Activated CD8-positive, alpha-beta T cell treated with anti-CD3 and anti-CD28 coated beads for 36 hours (primary cell): ENCODE results near the gene TOMM6. TPM values are rescaled to one million over a fixed set of nuclear protein-coding genes. Genes with fewer than 3 reads are reported as not detected.

ENCODE experiments used
- ATAC-seq: fragments of 200-7000 bp; cut with Tn5 transposase; one replicate; pipeline ENCODE4 v1.10.0; 2021; ENCODE audit warnings: mild to moderate bottlenecking, moderate library complexity
- CTCF ChIA-PET: fragments of 350-600 bp; sonication (Branson Sonifier 250); formaldehyde crosslinking; loops from one replicate; lab custom pipeline; 2021; ENCODE audit warnings: antibody characterized with exemption; lab: Charles Lee
- POLR2A ChIA-PET: fragments of 350-600 bp; sonication (Branson Sonifier 250); formaldehyde crosslinking; loops from one replicate; lab custom pipeline; 2021; ENCODE audit warnings: antibody characterized with exemption; lab: Charles Lee
- DNase-seq: peaks from one replicate; pipeline ENCODE4 v3.0.0-alpha.2; 2020
- H3K27ac Mint-ChIP-seq: one replicate; pipeline ENCODE4 v1.8.0; 2021; ENCODE audit warnings: mild to moderate bottlenecking, mixed read lengths
- H3K27me3 Mint-ChIP-seq: one replicate; pipeline ENCODE4 v1.8.0; 2021; ENCODE audit warnings: mixed read lengths
- H3K36me3 Mint-ChIP-seq: one replicate; pipeline ENCODE4 v1.8.0; 2021; ENCODE audit warnings: low read depth, mixed read lengths
- H3K4me1 Mint-ChIP-seq: one replicate; pipeline ENCODE4 v1.8.0; 2021; ENCODE audit warnings: low read depth, mixed read lengths
- H3K4me3 Mint-ChIP-seq: one replicate; pipeline ENCODE4 v1.8.0; 2021; ENCODE audit warnings: mild to moderate bottlenecking, moderate library complexity, mixed read lengths
- H3K9me3 Mint-ChIP-seq: one replicate; pipeline ENCODE4 v1.8.0; 2021; ENCODE audit warnings: mixed read lengths
- CTCF ChIP-seq: fragments of 200-600 bp; IDR thresholded peaks from one replicate; pipeline ENCODE4 v1.8.0; 2022; ENCODE audit warnings: antibody characterized with exemption, mild to moderate bottlenecking
- intact Hi-C: fragments of 100-400 bp; cut with micrococcal nuclease; formaldehyde crosslinking; loops from one replicate; pipeline ENCODE4 v1.10.0; 2022
- total RNA-seq, 2 experiments: library from RNA; stranded (reverse); gene quantifications; one replicate each; pipeline ENCODE4 v1.2.3, GENCODE V29; 2021

TOMM6 gene
- total RNA-seq, 2 experiments from 2014 or later = 310 to 314 TPM

GRCh38 chr6:41769376-41769775, 18.1 kb upstream of the TOMM6 start:
- CTCF ChIA-PET = interaction anchor here (1.0 to 1.5 kb wide), 2 partner anchors 18 to 335 kb away, joined by 3 to 4 read pairs; partner anchors contain the start of gene TOMM6
- POLR2A ChIA-PET = interaction anchor here (0.6 kb wide), 1 partner anchor 323 kb away, joined by 3 read pairs; no protein-coding TSS in a partner anchor
- intact Hi-C loops = no loop called here
- Mint-ChIP-seq H3K4me3 (no peak overlapping the region), H3K4me1 (peaks cover 10% of the 10 kb centered on the region), H3K27me3 (no peaks in the 10 kb centered on the region), H3K36me3 (peaks cover 6% of the 10 kb centered on the region), H3K27ac (no peak overlapping the region), H3K9me3 (no peaks in the 10 kb centered on the region)
- ATAC-seq (no peak), DNase-seq (no peak)
- TF ChIP-seq CTCF = no peak

- Mint-ChIP-seq H3K4me3 (no peak overlapping the region), H3K4me1 (peaks cover 10% of the 10 kb centered on the region), H3K27ac (no peak overlapping the region), H3K36me3 (peaks cover 8% of the 10 kb centered on the region), H3K9me3 (no peaks in the 10 kb centered on the region), H3K27me3 (no peaks in the 10 kb centered on the region)
- CTCF ChIA-PET = no interaction called here
- TF ChIP-seq CTCF = no peak
- intact Hi-C loops = no loop called here
- ATAC-seq (no peak), DNase-seq (no peak)
- POLR2A ChIA-PET = no interaction called here
These were observed 17.0 kb upstream of the TOMM6 start for GRCh38 chr6:41770381-41771057.

- intact Hi-C loops = no loop called here
- Mint-ChIP-seq H3K4me1 (peaks cover 10% of the 10 kb centered on the region), H3K36me3 (peaks cover 8% of the 10 kb centered on the region), H3K27ac (no peak overlapping the region), H3K27me3 (no peaks in the 10 kb centered on the region), H3K9me3 (no peaks in the 10 kb centered on the region), H3K4me3 (no peak overlapping the region)
- POLR2A ChIA-PET = interaction anchor here (0.5 kb wide), 1 partner anchor 1123 kb away, joined by 3 read pairs; no protein-coding TSS in a partner anchor
- CTCF ChIA-PET = interaction anchor here (1.3 kb wide), 1 partner anchor 10 kb away, joined by 3 read pairs; the partner anchor contains the start of gene PRICKLE4
- DNase-seq (no peak), ATAC-seq (no peak)
- no peak for TF ChIP-seq CTCF
These were observed 16.2 kb upstream of the TOMM6 start for GRCh38 chr6:41771058-41771983.

- H3K36me3 Mint-ChIP-seq = peaks cover 8% of the 10 kb centered on the region
- no peak overlapping the region for H3K27ac Mint-ChIP-seq
- POLR2A ChIA-PET = no interaction called here
- H3K9me3 Mint-ChIP-seq = no peaks in the 10 kb centered on the region
- no peak overlapping the region for H3K4me3 Mint-ChIP-seq
- no peak for ATAC-seq
- no peak for TF ChIP-seq CTCF
- H3K27me3 Mint-ChIP-seq = no peaks in the 10 kb centered on the region
- CTCF ChIA-PET = interaction anchor here (0.8 to 4.5 kb wide), 7 partner anchors 10 to 161 kb away, joined by 3 to 26 read pairs (median 5); partner anchors contain the start of gene TOMM6
- H3K4me1 Mint-ChIP-seq = peaks cover 12% of the 10 kb centered on the region
- intact Hi-C loops = no loop called here
- no peak for DNase-seq
These were observed 12.7 kb upstream of the TOMM6 start for GRCh38 chr6:41774841-41775240.
